SU-DHL-6 (cell line): Measurements from ENCODE around the gene CCDC83.

Source experiments
- EZH2phosphoT487 ChIP-seq: fragments of 200-600 bp; sonication (generic), shearing (Covaris generic); conservative IDR thresholded peaks from 2 replicates; pipeline ENCODE4 v1.6.1; 2018; ENCODE audit warnings: mild to moderate bottlenecking, antibody characterized with exemption, low read length, moderate library complexity, mixed read lengths
- TF ChIP-seq, protein P1 (sequence below): fragments of 200-600 bp; sonication (generic); IDR thresholded peaks from one replicate; pipeline ENCODE4 v1.5.1; 2017; ENCODE audit warnings: antibody characterized with exemption, mild to moderate bottlenecking, low read length, moderate library complexity; ENCODE audit not compliant: insufficient read depth, poor library complexity, severe bottlenecking

DNA sequence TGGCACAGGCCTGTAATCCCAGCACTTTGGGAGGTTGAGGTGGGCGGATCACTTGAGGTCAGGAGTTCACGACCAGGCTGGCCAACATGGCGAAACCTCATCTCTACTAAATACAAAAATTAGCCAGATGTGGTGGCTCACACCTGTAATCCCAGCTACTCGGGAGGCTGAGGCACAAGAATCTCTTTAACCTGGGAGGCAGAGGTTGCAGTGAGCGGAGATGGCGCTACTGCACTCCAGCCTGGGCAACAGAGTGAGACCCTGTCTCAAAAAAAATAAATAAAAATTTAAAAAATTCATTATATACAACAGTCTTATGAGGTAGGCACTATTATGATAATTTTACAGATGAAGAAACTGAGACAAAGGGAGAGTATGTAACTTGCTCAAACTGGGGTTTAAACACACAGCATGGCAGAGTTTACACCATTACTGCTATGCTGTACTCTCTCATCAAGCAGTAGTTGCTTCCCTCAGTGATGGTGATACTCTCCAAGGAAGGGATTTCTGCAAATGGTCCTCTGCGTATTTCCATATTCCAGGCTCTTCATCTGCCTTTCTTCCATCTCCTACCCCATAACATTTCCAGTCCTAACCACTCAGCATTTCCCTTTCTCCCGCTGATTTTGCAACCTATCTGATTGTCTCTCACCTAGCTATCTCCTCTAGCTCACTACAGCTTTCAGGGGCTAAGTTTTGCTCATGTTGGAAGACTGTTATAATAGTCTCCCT is 95.3 kb downstream of the CCDC83 start:
- TF ChIP-seq, protein P1, sequence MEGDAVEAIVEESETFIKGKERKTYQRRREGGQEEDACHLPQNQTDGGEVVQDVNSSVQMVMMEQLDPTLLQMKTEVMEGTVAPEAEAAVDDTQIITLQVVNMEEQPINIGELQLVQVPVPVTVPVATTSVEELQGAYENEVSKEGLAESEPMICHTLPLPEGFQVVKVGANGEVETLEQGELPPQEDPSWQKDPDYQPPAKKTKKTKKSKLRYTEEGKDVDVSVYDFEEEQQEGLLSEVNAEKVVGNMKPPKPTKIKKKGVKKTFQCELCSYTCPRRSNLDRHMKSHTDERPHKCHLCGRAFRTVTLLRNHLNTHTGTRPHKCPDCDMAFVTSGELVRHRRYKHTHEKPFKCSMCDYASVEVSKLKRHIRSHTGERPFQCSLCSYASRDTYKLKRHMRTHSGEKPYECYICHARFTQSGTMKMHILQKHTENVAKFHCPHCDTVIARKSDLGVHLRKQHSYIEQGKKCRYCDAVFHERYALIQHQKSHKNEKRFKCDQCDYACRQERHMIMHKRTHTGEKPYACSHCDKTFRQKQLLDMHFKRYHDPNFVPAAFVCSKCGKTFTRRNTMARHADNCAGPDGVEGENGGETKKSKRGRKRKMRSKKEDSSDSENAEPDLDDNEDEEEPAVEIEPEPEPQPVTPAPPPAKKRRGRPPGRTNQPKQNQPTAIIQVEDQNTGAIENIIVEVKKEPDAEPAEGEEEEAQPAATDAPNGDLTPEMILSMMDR, result no peak
- no peak for TF ChIP-seq EZH2phosphoT487
